Panc1 (cell line): ENCODE results near the gene ZNF783. TPM values are rescaled to one million over a fixed set of nuclear protein-coding genes. Genes with fewer than 3 reads are reported as not detected.

Source experiments
- ATAC-seq: fragments of 200-7000 bp; cut with Tn5 transposase; 2 replicates; pipeline ENCODE4 v1.9.1; 2020; ENCODE audit warnings: mild to moderate bottlenecking, moderate library complexity
- BruUV-seq: library from RNA; stranded (reverse); fragments of 400-500 nt; replicated peaks from 2 replicates; lab custom pipeline; 2021; lab: Mats Ljungman, UMichigan
- CTCF ChIA-PET: fragments of 300-600 bp; sonication (Branson Sonifier 250); formaldehyde crosslinking; loops from one replicate; lab custom pipeline; 2022; ENCODE audit warnings: antibody characterized with exemption; lab: Charles Lee
- POLR2A ChIA-PET: fragments of 300-600 bp; sonication (Branson Sonifier 250); formaldehyde crosslinking; loops from one replicate; lab custom pipeline; 2022; ENCODE audit warnings: antibody characterized with exemption; lab: Charles Lee
- DNase-seq: peaks from one replicate; pipeline ENCODE4 v3.0.0-alpha.2; 2010; ENCODE audit warnings: low read depth, low spot score
- H3K27ac ChIP-seq: 2 replicates; pipeline ENCODE4 v1.5.1; 2011; ENCODE audit warnings: mild to moderate bottlenecking, low read length, inconsistent platforms
- H3K27me3 ChIP-seq: fragments of 200-500 bp; sonication (Bioruptor generic); 2 replicates; pipeline ENCODE4 v1.6.0; 2014; ENCODE audit warnings: low read length, inconsistent platforms; ENCODE audit not compliant: control insufficient read depth, insufficient read depth
- H3K36me3 ChIP-seq: fragments of 200-500 bp; sonication (Bioruptor generic); 2 replicates; pipeline ENCODE4 v1.5.1; 2014; ENCODE audit warnings: inconsistent platforms, mild to moderate bottlenecking, low read length, moderate library complexity; ENCODE audit not compliant: control insufficient read depth, insufficient read depth
- H3K4me1 ChIP-seq: 2 replicates; pipeline ENCODE4 v1.5.1; 2011; ENCODE audit warnings: inconsistent platforms, mild to moderate bottlenecking, low read length, moderate library complexity; ENCODE audit not compliant: control insufficient read depth, insufficient read depth
- H3K4me3 ChIP-seq, 2 experiments: 2 replicates each; pipeline ENCODE4 v1.5.1; 2011 to 2012; ENCODE audit warnings: low read depth in 2 of 2, low read length in 2 of 2, mild to moderate bottlenecking in 2 of 2, inconsistent platforms in 1 of 2, moderate library complexity in 1 of 2
- H3K9me3 ChIP-seq: fragments of 200-500 bp; sonication (Bioruptor generic); 2 replicates; pipeline ENCODE4 v1.5.1; 2014; ENCODE audit warnings: low read depth, mild to moderate bottlenecking, inconsistent platforms, low read length, moderate library complexity; ENCODE audit not compliant: control insufficient read depth, insufficient read depth
- POLR2AphosphoS5 ChIP-seq: IDR thresholded peaks from 2 replicates; pipeline ENCODE4 v1.6.1; 2012; ENCODE audit warnings: mild to moderate bottlenecking, low read depth, low read length, moderate library complexity
- SIN3A ChIP-seq: IDR thresholded peaks from 2 replicates; pipeline ENCODE4 v1.6.1; 2012; ENCODE audit warnings: low read depth, mild to moderate bottlenecking, low read length, moderate library complexity, borderline replicate concordance; ENCODE audit not compliant: insufficient read depth
- TCF7L2 ChIP-seq: IDR thresholded peaks from 2 replicates; pipeline ENCODE4 v1.6.1; 2011; ENCODE audit warnings: mild to moderate bottlenecking, low read depth, low read length, inconsistent platforms
- in situ Hi-C: cut with HindIII; loops from 2 replicates; pipeline ENCODE4 v1.10.0; 2016; ENCODE audit warnings: low sequenced_read_pairs, low pct_unique_long_range_greater_than_20kb
- intact Hi-C: fragments of 100-400 bp; cut with micrococcal nuclease; formaldehyde crosslinking; loops from one replicate; pipeline ENCODE4 v1.10.0; 2022; ENCODE audit not compliant: unreplicated experiment
- total RNA-seq: library from RNA; stranded (reverse); gene quantifications from one replicate; pipeline ENCODE4 v1.2.1, GENCODE V29; 2021; ENCODE audit not compliant: unreplicated experiment
- TF ChIP-seq, protein P1 (sequence below): fragments of 450-650 bp; IDR thresholded peaks from 2 replicates; pipeline ENCODE4 v1.5.1; 2017; ENCODE audit warnings: mild to moderate bottlenecking
- TF ChIP-seq, protein P2 (sequence below), 2 experiments: IDR thresholded peaks; 2 replicates each; pipeline ENCODE4 v1.6.1; 2011 to 2012; ENCODE audit warnings: low read depth in 2 of 2, control low read depth in 1 of 2, low read length in 1 of 2, mild to moderate bottlenecking in 1 of 2, moderate library complexity in 1 of 2; ENCODE audit not compliant: insufficient read depth in 1 of 2

Gene ZNF783
- total RNA-seq, 1 experiment from 2014 or later, result 16.6 TPM

DNA sequence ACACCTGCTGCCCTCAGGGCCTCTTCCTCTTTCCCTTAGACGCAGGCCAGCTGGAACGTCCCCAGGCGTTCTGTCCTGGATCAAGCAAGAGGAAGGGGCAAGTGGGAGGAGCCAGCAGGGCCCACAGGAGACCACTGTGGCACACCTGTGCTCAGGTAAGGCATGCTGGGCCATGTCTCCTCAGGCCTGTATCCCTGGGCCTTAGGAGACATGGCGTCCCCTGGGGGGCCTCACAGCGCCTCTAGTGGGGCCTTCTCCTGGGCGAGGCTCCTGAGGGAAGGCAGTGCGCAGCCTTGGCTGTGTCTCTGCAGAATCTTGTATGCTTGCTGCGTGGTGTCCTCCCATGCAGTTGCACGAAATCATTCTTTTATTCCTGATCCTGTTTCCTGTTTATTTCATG is 31.3 kb downstream of the ZNF783 start:
- in situ Hi-C loops, result no loop called here
- CTCF ChIA-PET, result no interaction called here

DNA sequence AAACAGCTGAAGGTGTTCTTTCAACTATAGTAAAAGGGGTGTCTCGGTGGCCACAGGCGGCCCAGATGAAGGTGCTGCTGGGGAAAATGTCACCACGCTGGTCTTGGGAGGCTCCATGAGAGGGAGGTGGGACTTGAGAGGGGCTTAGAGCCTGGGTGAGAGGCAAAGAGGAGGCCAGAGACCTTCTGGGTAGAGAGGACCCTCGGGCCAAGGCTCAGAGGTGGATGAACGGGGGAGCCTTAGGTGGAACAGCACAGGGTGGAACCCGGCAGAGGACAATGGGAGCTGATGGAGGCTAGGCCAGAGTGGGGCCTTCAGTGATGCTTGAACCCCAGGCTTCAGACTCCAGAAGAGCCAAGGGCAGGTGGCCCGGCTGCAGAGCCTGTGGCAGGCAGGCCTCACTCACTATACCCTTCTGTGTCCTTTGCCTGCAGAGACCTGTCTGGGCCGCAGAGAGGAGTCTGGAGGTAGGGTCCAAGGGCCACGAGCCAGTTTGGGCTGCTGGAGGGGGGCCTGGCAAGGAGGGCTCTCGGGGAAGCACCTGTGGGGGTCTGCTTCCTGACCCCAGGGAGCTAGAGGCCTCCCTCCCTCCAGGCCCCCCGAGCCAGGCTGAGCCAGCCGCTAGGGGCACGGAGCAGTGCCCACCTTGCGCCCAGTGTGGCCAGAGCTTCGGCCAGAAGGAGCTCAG is 32.1 kb downstream of the ZNF783 start:
- no peaks in the 10 kb centered on the region for H3K9me3 ChIP-seq
- H3K27me3 ChIP-seq, result no peaks in the 10 kb centered on the region
- H3K36me3 ChIP-seq, result no peaks in the 10 kb centered on the region
- ATAC-seq (no peak), DNase-seq (no peak)
- intact Hi-C loops, result no loop called here
- POLR2A ChIA-PET, result no interaction called here
- no peak overlapping the region for H3K4me3 ChIP-seq
- H3K4me1 ChIP-seq, result no peaks in the 10 kb centered on the region
- in situ Hi-C loops, result no loop called here
- TF ChIP-seq, protein P1, sequence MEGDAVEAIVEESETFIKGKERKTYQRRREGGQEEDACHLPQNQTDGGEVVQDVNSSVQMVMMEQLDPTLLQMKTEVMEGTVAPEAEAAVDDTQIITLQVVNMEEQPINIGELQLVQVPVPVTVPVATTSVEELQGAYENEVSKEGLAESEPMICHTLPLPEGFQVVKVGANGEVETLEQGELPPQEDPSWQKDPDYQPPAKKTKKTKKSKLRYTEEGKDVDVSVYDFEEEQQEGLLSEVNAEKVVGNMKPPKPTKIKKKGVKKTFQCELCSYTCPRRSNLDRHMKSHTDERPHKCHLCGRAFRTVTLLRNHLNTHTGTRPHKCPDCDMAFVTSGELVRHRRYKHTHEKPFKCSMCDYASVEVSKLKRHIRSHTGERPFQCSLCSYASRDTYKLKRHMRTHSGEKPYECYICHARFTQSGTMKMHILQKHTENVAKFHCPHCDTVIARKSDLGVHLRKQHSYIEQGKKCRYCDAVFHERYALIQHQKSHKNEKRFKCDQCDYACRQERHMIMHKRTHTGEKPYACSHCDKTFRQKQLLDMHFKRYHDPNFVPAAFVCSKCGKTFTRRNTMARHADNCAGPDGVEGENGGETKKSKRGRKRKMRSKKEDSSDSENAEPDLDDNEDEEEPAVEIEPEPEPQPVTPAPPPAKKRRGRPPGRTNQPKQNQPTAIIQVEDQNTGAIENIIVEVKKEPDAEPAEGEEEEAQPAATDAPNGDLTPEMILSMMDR, result no peak
- no peak for TF ChIP-seq POLR2AphosphoS5
- no peak for TF ChIP-seq SIN3A
- TF ChIP-seq, protein P2, sequence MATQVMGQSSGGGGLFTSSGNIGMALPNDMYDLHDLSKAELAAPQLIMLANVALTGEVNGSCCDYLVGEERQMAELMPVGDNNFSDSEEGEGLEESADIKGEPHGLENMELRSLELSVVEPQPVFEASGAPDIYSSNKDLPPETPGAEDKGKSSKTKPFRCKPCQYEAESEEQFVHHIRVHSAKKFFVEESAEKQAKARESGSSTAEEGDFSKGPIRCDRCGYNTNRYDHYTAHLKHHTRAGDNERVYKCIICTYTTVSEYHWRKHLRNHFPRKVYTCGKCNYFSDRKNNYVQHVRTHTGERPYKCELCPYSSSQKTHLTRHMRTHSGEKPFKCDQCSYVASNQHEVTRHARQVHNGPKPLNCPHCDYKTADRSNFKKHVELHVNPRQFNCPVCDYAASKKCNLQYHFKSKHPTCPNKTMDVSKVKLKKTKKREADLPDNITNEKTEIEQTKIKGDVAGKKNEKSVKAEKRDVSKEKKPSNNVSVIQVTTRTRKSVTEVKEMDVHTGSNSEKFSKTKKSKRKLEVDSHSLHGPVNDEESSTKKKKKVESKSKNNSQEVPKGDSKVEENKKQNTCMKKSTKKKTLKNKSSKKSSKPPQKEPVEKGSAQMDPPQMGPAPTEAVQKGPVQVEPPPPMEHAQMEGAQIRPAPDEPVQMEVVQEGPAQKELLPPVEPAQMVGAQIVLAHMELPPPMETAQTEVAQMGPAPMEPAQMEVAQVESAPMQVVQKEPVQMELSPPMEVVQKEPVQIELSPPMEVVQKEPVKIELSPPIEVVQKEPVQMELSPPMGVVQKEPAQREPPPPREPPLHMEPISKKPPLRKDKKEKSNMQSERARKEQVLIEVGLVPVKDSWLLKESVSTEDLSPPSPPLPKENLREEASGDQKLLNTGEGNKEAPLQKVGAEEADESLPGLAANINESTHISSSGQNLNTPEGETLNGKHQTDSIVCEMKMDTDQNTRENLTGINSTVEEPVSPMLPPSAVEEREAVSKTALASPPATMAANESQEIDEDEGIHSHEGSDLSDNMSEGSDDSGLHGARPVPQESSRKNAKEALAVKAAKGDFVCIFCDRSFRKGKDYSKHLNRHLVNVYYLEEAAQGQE (IDR thresholded peaks at IDR 0.05; ENCODE audit: insufficient read depth in 1 of 2, low read depth in 2 of 2, low read length in 1 of 2), result no peak
- TF ChIP-seq TCF7L2, result no peak
- CTCF ChIA-PET, result no interaction called here
- no peak overlapping the region for H3K27ac ChIP-seq
- BruUV-seq, result no TSS peak

More for the DNA sequence above, 31.3 kb downstream of the ZNF783 start:
- Histone ChIP-seq H3K9me3 (no peaks in the 10 kb centered on the region), H3K4me1 (no peaks in the 10 kb centered on the region), H3K27ac (no peak overlapping the region), H3K27me3 (no peaks in the 10 kb centered on the region), H3K36me3 (no peaks in the 10 kb centered on the region), H3K4me3 (no peak overlapping the region)
- DNase-seq (no peak), ATAC-seq (no peak)
- no TSS peak for BruUV-seq
- no peak for TF ChIP-seq TCF7L2
- TF ChIP-seq, protein P1, result no peak
- TF ChIP-seq, protein P2 (IDR thresholded peaks at IDR 0.05; ENCODE audit: insufficient read depth in 1 of 2, low read depth in 2 of 2, low read length in 1 of 2), result no peak
- no peak for TF ChIP-seq POLR2AphosphoS5
- TF ChIP-seq SIN3A, result no peak
- intact Hi-C loops, result no loop called here
- POLR2A ChIA-PET, result no interaction called here
